Stimulated activated CD4-positive, alpha-beta T cell treated with anti-CD3 and anti-CD28 coated beads, Interleukin-12 subunit alpha, Interleukin-12 subunit beta, amount 100 ng/mL, for 48 hours (primary cell): ENCODE data around the gene TMEM19.
A peak's percentile ranks its signal among the peaks of the same experiment; 100 is the strongest.

ENCODE experiments used
- DNase-seq, 3 donors: peaks; one replicate each; pipeline ENCODE4 v3.0.0-alpha.2; 2020; ENCODE audit warnings: low read depth in 2 of 3, low spot score in 1 of 3

The TMEM19 gene

GRCh38 chr12:71710276-71711125 is 24.6 kb downstream of the TMEM19 start:
- no peak for DNase-seq

- no peak for DNase-seq
Observed at GRCh38 chr12:71718611-71719010, 32.7 kb downstream of the TMEM19 start.

- DNase-seq = no peak
Observed at GRCh38 chr12:71719647-71720370, 33.9 kb downstream of the TMEM19 start.

- DNase-seq = no peak
Observed at GRCh38 chr12:71721783-71722505, 36.1 kb downstream of the TMEM19 start.

- no peak for DNase-seq
Observed at GRCh38 chr12:71725011-71725410, 39.1 kb downstream of the TMEM19 start.

GRCh38 chr12:71726548-71726947 is 40.7 kb downstream of the TMEM19 start:
- DNase-seq = no peak

GRCh38 chr12:71727958-71728357 is 42.1 kb downstream of the TMEM19 start:
- no peak for DNase-seq

GRCh38 chr12:71730936-71731335 is 45.1 kb downstream of the TMEM19 start:
- DNase-seq = no peak

GRCh38 chr12:71731439-71732356 is 45.8 kb downstream of the TMEM19 start:
- DNase-seq = no peak

- no peak for DNase-seq
Observed at GRCh38 chr12:71732357-71732712, 46.5 kb downstream of the TMEM19 start.

GRCh38 chr12:71737197-71737596 is 51.3 kb downstream of the TMEM19 start:
- no peak for DNase-seq

- DNase-seq = no peak
Observed at GRCh38 chr12:71742998-71743397, 57.1 kb downstream of the TMEM19 start.

GRCh38 chr12:71744522-71745300 is 58.8 kb downstream of the TMEM19 start:
- DNase-seq = no peak

GRCh38 chr12:71746974-71747611 is 61.2 kb downstream of the TMEM19 start:
- peak; percentile 9 to 30 (median 16) for DNase-seq

GRCh38 chr12:71748081-71748850 is 62.4 kb downstream of the TMEM19 start:
- no peak for DNase-seq

- DNase-seq = no peak
Observed at GRCh38 chr12:71749666-71750065, 63.8 kb downstream of the TMEM19 start.

GRCh38 chr12:71752891-71753290 is 67.0 kb downstream of the TMEM19 start:
- DNase-seq = no peak
